PFSK-1 (cell line): ENCODE results near the gene SPINK5.

ENCODE experiments used
- FOXP2 ChIP-seq: optimal IDR thresholded peaks from 2 replicates; pipeline ENCODE3; 2011; ENCODE audit warnings: borderline replicate concordance, control low read depth, inconsistent platforms; ENCODE audit not compliant: insufficient read depth; ENCODE audit errors: extremely low read length, extremely low read depth
- POLR2AphosphoS5 ChIP-seq: IDR thresholded peaks from 2 replicates; pipeline ENCODE4 v1.6.1; 2012; ENCODE audit warnings: low read depth, mild to moderate bottlenecking, control low read depth, low read length, moderate library complexity
- REST ChIP-seq, 2 experiments: IDR thresholded peaks; 2 replicates each; pipeline versions ENCODE4 v1.6.1 to v1.8.0; 2011 to 2012; ENCODE audit warnings: low read depth in 2 of 2, low read length in 2 of 2, control low read depth in 1 of 2, inconsistent platforms in 1 of 2, mild to moderate bottlenecking in 1 of 2, moderate library complexity in 1 of 2; ENCODE audit not compliant: insufficient read depth in 1 of 2
- SIN3A ChIP-seq: IDR thresholded peaks from 2 replicates; pipeline ENCODE4 v1.6.1; 2012; ENCODE audit warnings: mild to moderate bottlenecking, low read length, moderate library complexity, borderline replicate concordance; ENCODE audit not compliant: insufficient read depth
- TAF1 ChIP-seq: IDR thresholded peaks from 2 replicates; pipeline ENCODE4 v1.6.1; 2012; ENCODE audit warnings: low read length, control low read depth, borderline replicate concordance; ENCODE audit not compliant: insufficient read depth

- TF ChIP-seq REST (IDR thresholded peaks at IDR 0.05; ENCODE audit: insufficient read depth in 1 of 2, low read depth in 2 of 2, low read length in 2 of 2) (no peak), TAF1 (no peak), POLR2AphosphoS5 (no peak), SIN3A (no peak), FOXP2 (no peak)
Observed at GRCh38 chr5:148120317-148120716, 56.5 kb downstream of the SPINK5 start.
